Heart left ventricle (tissue), 13 donors: ENCODE results near the gene OGFOD3.

Source experiments
- CTCF ChIP-seq, 12 donors: fragments of 200-600 bp; sonication (generic) in 4 of 12; IDR thresholded peaks; one replicate each; pipeline versions ENCODE4 v1.5.0 to v1.8.0; 2018 to 2022; ENCODE audit warnings: antibody characterized with exemption in 12 of 12, mild to moderate bottlenecking in 5 of 12
- POLR2A ChIP-seq, 2 donors: fragments of 450-650 bp; IDR thresholded peaks; one replicate each; pipeline ENCODE4 v1.6.1; 2017; ENCODE audit warnings: antibody characterized with exemption in 2 of 2, mild to moderate bottlenecking in 2 of 2, moderate library complexity in 2 of 2
- donor health status: ischemic (EF 13 %, LVEDD 7.1; RV severe dilation, severe dysfunction).
- donor health status: DM: no; HTN: yes; CAD: no.
- donor health status: DM: no; HTN: no; CAD: no.
- donor health status: ischemic (EF 25% LVEDD 6.9; RV normal size, moderate dysfunction).
- donor health status: ischemic (EF 25% LVEDD 5.7; RV mildly dilated, moderate dysfunction).
- donor health status: ischemic (EF 35%, LVEDD 5.7; RV mildly dilated, moderate dysfunction).
- donor health status: nonischemic (EF 11% LVEDD 7.7; RV severe dilation, severe dysfunction).
- donor health status: DM: yes; HTN: yes; CAD: no.
- donor health status: PGD.
- donor health status: ischemic (EF 29% LVEDD 5.4; RV normal size, mild dysfunction).
- donor health status: nonischemic (EF 23%, LVEDD 6.1; RV moderate dilation, normal function).

GRCh38 chr17:82367724-82368524 lies 50.5 kb downstream of the OGFOD3 start:
- no peak for TF ChIP-seq POLR2A (IDR thresholded peaks at IDR 0.05)
- no peak for TF ChIP-seq CTCF (IDR thresholded peaks at IDR 0.05)
